Ishikawa (cell line): ENCODE data around the gene RAET1G.

Experiments
- CEBPB ChIP-seq: IDR thresholded peaks from 2 replicates; pipeline ENCODE4 v1.6.1; 2012
- CREB1 ChIP-seq: IDR thresholded peaks from 2 replicates; pipeline ENCODE4 v1.6.1; 2012; ENCODE audit warnings: low read depth
- EGR1 ChIP-seq: IDR thresholded peaks from 2 replicates; pipeline ENCODE4 v1.6.1; 2012
- EP300 ChIP-seq: IDR thresholded peaks from 2 replicates; pipeline ENCODE4 v1.6.1; 2012; ENCODE audit warnings: borderline replicate concordance
- MAX ChIP-seq: IDR thresholded peaks from 2 replicates; pipeline ENCODE4 v1.6.1; 2012
- NFIC ChIP-seq: IDR thresholded peaks from 2 replicates; pipeline ENCODE4 v1.6.1; 2012
- RAD21 ChIP-seq: IDR thresholded peaks from 2 replicates; pipeline ENCODE4 v1.6.1; 2012; ENCODE audit warnings: low read depth
- REST ChIP-seq: IDR thresholded peaks from 2 replicates; pipeline ENCODE4 v1.6.1; 2012; ENCODE audit warnings: low read depth, mild to moderate bottlenecking
- TAF1 ChIP-seq: IDR thresholded peaks from 2 replicates; pipeline ENCODE4 v1.6.1; 2012; ENCODE audit warnings: low read depth, mild to moderate bottlenecking
- TEAD4 ChIP-seq: IDR thresholded peaks from 2 replicates; pipeline ENCODE4 v1.6.1; 2012
- USF1 ChIP-seq: IDR thresholded peaks from 2 replicates; pipeline ENCODE4 v1.6.1; 2012
- YY1 ChIP-seq: IDR thresholded peaks from 2 replicates; pipeline ENCODE4 v1.6.1; 2012; ENCODE audit warnings: low read depth

- TF ChIP-seq USF1, result no peak
- no peak for TF ChIP-seq EP300
- TF ChIP-seq TAF1, result no peak
- TF ChIP-seq YY1, result no peak
- no peak for TF ChIP-seq EGR1
- no peak for TF ChIP-seq TEAD4
- TF ChIP-seq REST, result no peak
- TF ChIP-seq MAX, result no peak
- TF ChIP-seq CREB1, result no peak
- TF ChIP-seq CEBPB, result no peak
- no peak for TF ChIP-seq RAD21
- no peak for TF ChIP-seq NFIC
Measured at GRCh38 chr6:149924206-149924932, 1.4 kb upstream of the RAET1G start.
